Keratinocyte (primary cell): ENCODE measurements around the gene RMND1.

Experiments
- EZH2 ChIP-seq: IDR thresholded peaks from one replicate; pipeline ENCODE4 v1.6.1; 2012; ENCODE audit warnings: inconsistent platforms, mild to moderate bottlenecking, low read length, moderate library complexity
- TF ChIP-seq, protein P1 (sequence below), 3 experiments: IDR thresholded peaks in 1 of 3; conservative IDR thresholded peaks in 1 of 3; optimal IDR thresholded peaks in 1 of 3; 2 replicates in 2 of 3; 3 replicates in 1 of 3; pipeline versions ENCODE3 to v1.5.1; 2011; ENCODE audit warnings: low read length in 3 of 3, mild to moderate bottlenecking in 3 of 3, moderate library complexity in 2 of 3, control low read depth in 1 of 3, inconsistent platforms in 1 of 3; ENCODE audit not compliant: insufficient read depth in 2 of 3; ENCODE audit errors: extremely low read depth in 1 of 3

DNA sequence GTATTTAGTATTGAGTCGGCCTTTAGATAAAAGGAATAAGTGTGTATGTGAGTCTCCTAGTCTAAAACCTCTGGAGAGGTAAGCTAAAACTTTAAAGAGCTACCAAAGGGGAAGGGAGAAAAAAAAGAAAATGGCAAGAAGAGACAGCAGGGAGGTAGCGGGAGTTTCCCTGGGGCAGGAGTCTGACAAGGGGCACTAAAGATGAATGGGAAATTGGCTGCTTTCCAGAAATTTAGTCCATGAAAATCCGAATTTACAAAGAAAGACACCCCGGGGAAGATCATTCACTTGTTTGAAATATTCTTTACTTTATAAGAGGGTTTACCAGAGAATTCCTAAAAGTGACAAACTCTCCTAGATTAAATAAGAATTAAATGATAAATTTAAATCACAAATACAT lies 19.3 kb downstream of the RMND1 start:
- TF ChIP-seq, protein P1, sequence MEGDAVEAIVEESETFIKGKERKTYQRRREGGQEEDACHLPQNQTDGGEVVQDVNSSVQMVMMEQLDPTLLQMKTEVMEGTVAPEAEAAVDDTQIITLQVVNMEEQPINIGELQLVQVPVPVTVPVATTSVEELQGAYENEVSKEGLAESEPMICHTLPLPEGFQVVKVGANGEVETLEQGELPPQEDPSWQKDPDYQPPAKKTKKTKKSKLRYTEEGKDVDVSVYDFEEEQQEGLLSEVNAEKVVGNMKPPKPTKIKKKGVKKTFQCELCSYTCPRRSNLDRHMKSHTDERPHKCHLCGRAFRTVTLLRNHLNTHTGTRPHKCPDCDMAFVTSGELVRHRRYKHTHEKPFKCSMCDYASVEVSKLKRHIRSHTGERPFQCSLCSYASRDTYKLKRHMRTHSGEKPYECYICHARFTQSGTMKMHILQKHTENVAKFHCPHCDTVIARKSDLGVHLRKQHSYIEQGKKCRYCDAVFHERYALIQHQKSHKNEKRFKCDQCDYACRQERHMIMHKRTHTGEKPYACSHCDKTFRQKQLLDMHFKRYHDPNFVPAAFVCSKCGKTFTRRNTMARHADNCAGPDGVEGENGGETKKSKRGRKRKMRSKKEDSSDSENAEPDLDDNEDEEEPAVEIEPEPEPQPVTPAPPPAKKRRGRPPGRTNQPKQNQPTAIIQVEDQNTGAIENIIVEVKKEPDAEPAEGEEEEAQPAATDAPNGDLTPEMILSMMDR (optimal IDR thresholded peaks at IDR 0.05 in 1 of 3, IDR thresholded peaks at IDR 0.05 in 1 of 3, conservative IDR thresholded peaks at IDR 0.05 in 1 of 3; ENCODE audit: extremely low read depth in 1 of 3, insufficient read depth in 2 of 3, low read length in 3 of 3) = no peak
- no peak for TF ChIP-seq EZH2
